ENCODE measurements around the gene ALKBH7.
A peak's percentile ranks its signal among the peaks of the same experiment; 100 is the strongest.

ALKBH7 gene

GRCh38 chr19:6364353-6364752, 8.2 kb upstream of the ALKBH7 start:
- no peak for DNase-seq (ENCODE audit: low read depth)

- peak; percentile 96 for DNase-seq (ENCODE audit: low read depth)
These were observed 660 bp downstream of the ALKBH7 start for GRCh38 chr19:6373096-6373812.

- DNase-seq (ENCODE audit: low read depth) = peak; percentile 81
These were observed 1.2 kb downstream of the ALKBH7 start for GRCh38 chr19:6373813-6374108.

GRCh38 chr19:6374161-6374709, 1.6 kb downstream of the ALKBH7 start:
- DNase-seq (ENCODE audit: low read depth) = no peak

GRCh38 chr19:6374711-6375410, 2.3 kb downstream of the ALKBH7 start:
- no peak for DNase-seq (ENCODE audit: low read depth)

- no peak for DNase-seq (ENCODE audit: low read depth)
These were observed 2.9 kb downstream of the ALKBH7 start, which contains the start of gene PSPN for GRCh38 chr19:6375411-6376010. PSPN (minus strand) TSS chr19:6375933; CDS start chr19:6375849, 84 bp downstream.

- DNase-seq (ENCODE audit: low read depth) = no peak
These were observed 4.1 kb downstream of the ALKBH7 start for GRCh38 chr19:6376512-6377190.

GRCh38 chr19:6378041-6378440, 5.4 kb downstream of the ALKBH7 start:
- no peak for DNase-seq (ENCODE audit: low read depth)

GRCh38 chr19:6378486-6378885, 5.9 kb downstream of the ALKBH7 start:
- no peak for DNase-seq (ENCODE audit: low read depth)

- DNase-seq (ENCODE audit: low read depth) = no peak
These were observed 7.2 kb downstream of the ALKBH7 start for GRCh38 chr19:6379744-6380143.

- DNase-seq (ENCODE audit: low read depth) = no peak
These were observed 8.6 kb downstream of the ALKBH7 start for GRCh38 chr19:6381030-6381750.

- no peak for DNase-seq (ENCODE audit: low read depth)
These were observed 10.6 kb downstream of the ALKBH7 start for GRCh38 chr19:6383188-6383587.

- no peak for DNase-seq (ENCODE audit: low read depth)
These were observed 11.8 kb downstream of the ALKBH7 start for GRCh38 chr19:6384381-6384780.

GRCh38 chr19:6387372-6387771, 14.8 kb downstream of the ALKBH7 start:
- no peak for DNase-seq (ENCODE audit: low read depth)

GRCh38 chr19:6392221-6393073, 19.9 kb downstream of the ALKBH7 start:
- DNase-seq (ENCODE audit: low read depth) = no peak

GRCh38 chr19:6393074-6393982, 20.7 kb downstream of the ALKBH7 start, which contains the start of gene GTF2F1:
GTF2F1 (minus strand) TSS chr19:6393164; CDS start chr19:6392995, 169 bp downstream.
- peak; percentile 82 for DNase-seq (ENCODE audit: low read depth)

- no peak for DNase-seq (ENCODE audit: low read depth)
These were observed 21.4 kb downstream of the ALKBH7 start for GRCh38 chr19:6393983-6394412.

GRCh38 chr19:6394831-6395230, 22.2 kb downstream of the ALKBH7 start:
- no peak for DNase-seq (ENCODE audit: low read depth)

- no peak for DNase-seq (ENCODE audit: low read depth)
These were observed 23.7 kb downstream of the ALKBH7 start for GRCh38 chr19:6396305-6396704.
